ENCODE data around the gene ZC3H13.

DNA sequence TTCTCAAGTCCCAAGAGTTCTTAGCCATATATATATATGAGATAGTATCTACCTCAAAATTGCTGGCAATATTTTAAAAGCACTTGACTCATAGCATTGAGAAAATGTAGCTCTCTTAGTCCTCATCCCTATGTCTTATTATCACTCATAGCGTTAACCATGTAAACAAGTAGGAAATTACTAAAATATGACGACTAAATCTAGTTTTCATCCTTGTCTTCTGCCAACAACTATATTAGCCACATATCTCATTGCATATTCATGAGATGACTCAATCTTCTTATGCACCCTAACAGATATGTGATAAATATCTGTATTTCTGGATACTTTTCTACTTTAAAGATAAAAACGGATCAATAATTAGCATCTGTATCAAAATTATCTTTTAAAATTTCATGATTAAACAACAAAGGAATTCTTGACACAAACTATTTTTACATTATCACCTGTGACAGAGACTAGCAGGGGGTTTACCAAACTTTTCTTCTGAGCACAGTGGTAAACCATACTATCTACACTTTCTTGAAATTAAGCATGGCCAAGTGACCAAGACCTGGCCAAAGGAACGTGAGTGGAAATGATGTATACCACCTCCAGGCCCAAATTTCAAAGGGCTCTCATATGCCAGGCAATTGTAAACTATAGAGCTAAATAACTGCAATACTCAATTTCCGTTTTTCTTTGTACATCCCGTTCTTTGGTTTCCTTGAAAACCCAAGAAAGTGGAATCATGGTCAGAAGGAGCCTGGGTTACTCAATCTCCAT, 45.7 kb downstream of the ZC3H13 start:
- TF ChIP-seq, protein P1, sequence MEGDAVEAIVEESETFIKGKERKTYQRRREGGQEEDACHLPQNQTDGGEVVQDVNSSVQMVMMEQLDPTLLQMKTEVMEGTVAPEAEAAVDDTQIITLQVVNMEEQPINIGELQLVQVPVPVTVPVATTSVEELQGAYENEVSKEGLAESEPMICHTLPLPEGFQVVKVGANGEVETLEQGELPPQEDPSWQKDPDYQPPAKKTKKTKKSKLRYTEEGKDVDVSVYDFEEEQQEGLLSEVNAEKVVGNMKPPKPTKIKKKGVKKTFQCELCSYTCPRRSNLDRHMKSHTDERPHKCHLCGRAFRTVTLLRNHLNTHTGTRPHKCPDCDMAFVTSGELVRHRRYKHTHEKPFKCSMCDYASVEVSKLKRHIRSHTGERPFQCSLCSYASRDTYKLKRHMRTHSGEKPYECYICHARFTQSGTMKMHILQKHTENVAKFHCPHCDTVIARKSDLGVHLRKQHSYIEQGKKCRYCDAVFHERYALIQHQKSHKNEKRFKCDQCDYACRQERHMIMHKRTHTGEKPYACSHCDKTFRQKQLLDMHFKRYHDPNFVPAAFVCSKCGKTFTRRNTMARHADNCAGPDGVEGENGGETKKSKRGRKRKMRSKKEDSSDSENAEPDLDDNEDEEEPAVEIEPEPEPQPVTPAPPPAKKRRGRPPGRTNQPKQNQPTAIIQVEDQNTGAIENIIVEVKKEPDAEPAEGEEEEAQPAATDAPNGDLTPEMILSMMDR (IDR thresholded peaks at IDR 0.05; ENCODE audit: insufficient read depth, low read length, poor library complexity, severe bottlenecking) = no peak
- no peak for TF ChIP-seq EZH2phosphoT487 (conservative IDR thresholded peaks at IDR 0.05; ENCODE audit: low read length)

Measured in SU-DHL-6 (cell line).